Kidney (tissue), 14 donors: ENCODE measurements around the gene SLC9A6. TPM values are rescaled to one million over a fixed set of nuclear protein-coding genes. Genes with fewer than 3 reads are reported as not detected.

Experiments used
- DNase-seq, 5 donors: peaks; one replicate each; pipeline ENCODE4 v3.0.0-alpha.2; 2013 to 2020
- FAIRE-seq: peaks from 2 replicates; lab custom pipeline; 2012; peaks lifted over from hg19 to GRCh38; lab: Jason Lieb, UNC
- H3K27ac ChIP-seq, 2 donors: one replicate each; pipeline ENCODE4 v1.7.0; 2013; ENCODE audit warnings: low read depth in 2 of 2, low read length in 2 of 2, inconsistent platforms in 1 of 2
- H3K27me3 ChIP-seq: one replicate; pipeline ENCODE4 v1.7.1; 2013; ENCODE audit warnings: low read length, inconsistent platforms; ENCODE audit not compliant: control insufficient read depth, insufficient read depth
- H3K36me3 ChIP-seq, 3 donors: one replicate each; pipeline versions ENCODE4 v1.7.0 to v1.7.1; 2013; ENCODE audit warnings: low read length in 3 of 3, control low read depth in 1 of 3, inconsistent platforms in 1 of 3; ENCODE audit not compliant: insufficient read depth in 3 of 3, control insufficient read depth in 2 of 3
- H3K4me1 ChIP-seq, 3 donors: one replicate each; pipeline versions ENCODE4 v1.7.0 to v1.7.1; 2013; ENCODE audit warnings: low read length in 3 of 3, inconsistent platforms in 1 of 3, low read depth in 1 of 3; ENCODE audit not compliant: control insufficient read depth in 2 of 3, insufficient read depth in 2 of 3
- H3K4me3 ChIP-seq, 3 donors: one replicate each; pipeline versions ENCODE4 v1.7.0 to v1.8.1; 2013; ENCODE audit warnings: low read length in 3 of 3, control low read depth in 1 of 3, inconsistent platforms in 1 of 3
- H3K9ac ChIP-seq, 3 donors: one replicate each; pipeline versions ENCODE4 v1.7.0 to v1.7.1; 2013; ENCODE audit warnings: low read length in 3 of 3, control low read depth in 1 of 3, inconsistent platforms in 1 of 3
- H3K9me3 ChIP-seq, 3 donors: one replicate each; pipeline versions ENCODE4 v1.7.0 to v1.7.1; 2013; ENCODE audit warnings: low read length in 3 of 3, control low read depth in 1 of 3, inconsistent platforms in 1 of 3; ENCODE audit not compliant: control insufficient read depth in 2 of 3, insufficient read depth in 1 of 3
- intact Hi-C: fragments of 100-400 bp; cut with DNase I; formaldehyde crosslinking; loops from one replicate; pipeline ENCODE4 v1.11.1; 2022
- polyA plus RNA-seq: library from polyadenylated mRNA; stranded (reverse); fragments of 350-450 nt; fragmentation: Illumina TruSeq; extraction: RNeasy Lipid Tissue Mini Kit (QIAGEN cat#74804); gene quantifications from one replicate; pipeline ENCODE4 v1.2.3, GENCODE V29; 2014; ENCODE audit warnings: low read depth, low replicate concordance; ENCODE audit not compliant: insufficient read depth
- total RNA-seq: library from RNA; stranded (reverse); fragmentation: NEBNext Ultra II Directional; extraction: Animal tissue kit (Norgen Biotek cat#: 25700); gene quantifications from one replicate; pipeline ENCODE4 v1.2.1, GENCODE V29; 2021
- TF ChIP-seq, protein P1 (sequence below): IDR thresholded peaks from 3 replicates; pipeline ENCODE4 v1.5.1; 2012; ENCODE audit warnings: mild to moderate bottlenecking, moderate library complexity, borderline replicate concordance; ENCODE audit not compliant: insufficient read depth; ENCODE audit errors: extremely low read depth
- donor health status: control.
- donor health status: control.
- donor health status: control.
- donor health status: control.
- donor health status: control.
- donor health status: DM: yes; HTN: yes; CAD: no.
- donor health status: Normal renal cell carcinoma (clear cell type).

The SLC9A6 gene
- total and polyA plus RNA-seq, 2 donors from 2014 or later: 7.2 to 14.1 TPM

DNA sequence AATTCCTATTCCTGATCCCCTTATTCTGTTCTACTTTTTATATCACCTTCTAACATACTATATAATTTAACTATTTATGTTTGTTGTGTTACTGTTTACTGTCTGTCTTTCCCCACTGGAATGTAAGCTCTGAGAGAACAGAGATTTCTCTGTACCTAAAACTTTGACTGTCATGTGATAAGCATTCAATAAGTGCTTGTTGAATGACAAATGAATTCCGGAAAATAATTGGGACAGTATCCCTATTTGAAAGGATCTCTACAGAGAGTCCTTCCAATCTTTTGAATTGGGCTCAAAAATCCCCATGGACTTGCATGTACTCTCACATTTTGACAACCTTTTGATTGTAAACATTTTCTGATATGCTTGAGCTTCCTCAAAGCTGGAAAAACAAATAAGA lies 9.8 kb upstream of the SLC9A6 start:
- FAIRE-seq: no peak
- no peak overlapping the region for H3K27ac ChIP-seq
- no peaks in the 10 kb centered on the region for H3K36me3 ChIP-seq
- intact Hi-C loops: no loop called here
- H3K9me3 ChIP-seq: no peaks in the 10 kb centered on the region
- no peak for DNase-seq
- no peak overlapping the region for H3K9ac ChIP-seq
- no peak overlapping the region for H3K4me3 ChIP-seq
- no peaks in the 10 kb centered on the region for H3K27me3 ChIP-seq
- TF ChIP-seq, protein P1, sequence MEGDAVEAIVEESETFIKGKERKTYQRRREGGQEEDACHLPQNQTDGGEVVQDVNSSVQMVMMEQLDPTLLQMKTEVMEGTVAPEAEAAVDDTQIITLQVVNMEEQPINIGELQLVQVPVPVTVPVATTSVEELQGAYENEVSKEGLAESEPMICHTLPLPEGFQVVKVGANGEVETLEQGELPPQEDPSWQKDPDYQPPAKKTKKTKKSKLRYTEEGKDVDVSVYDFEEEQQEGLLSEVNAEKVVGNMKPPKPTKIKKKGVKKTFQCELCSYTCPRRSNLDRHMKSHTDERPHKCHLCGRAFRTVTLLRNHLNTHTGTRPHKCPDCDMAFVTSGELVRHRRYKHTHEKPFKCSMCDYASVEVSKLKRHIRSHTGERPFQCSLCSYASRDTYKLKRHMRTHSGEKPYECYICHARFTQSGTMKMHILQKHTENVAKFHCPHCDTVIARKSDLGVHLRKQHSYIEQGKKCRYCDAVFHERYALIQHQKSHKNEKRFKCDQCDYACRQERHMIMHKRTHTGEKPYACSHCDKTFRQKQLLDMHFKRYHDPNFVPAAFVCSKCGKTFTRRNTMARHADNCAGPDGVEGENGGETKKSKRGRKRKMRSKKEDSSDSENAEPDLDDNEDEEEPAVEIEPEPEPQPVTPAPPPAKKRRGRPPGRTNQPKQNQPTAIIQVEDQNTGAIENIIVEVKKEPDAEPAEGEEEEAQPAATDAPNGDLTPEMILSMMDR: no peak
- H3K4me1 ChIP-seq: peaks cover 0 to 4% (median 0%) of the 10 kb centered on the region in 3 donors

- FAIRE-seq: no peak
- H3K27me3 ChIP-seq: no peaks in the 10 kb centered on the region
Observed at GRCh38 chrX:135977611-135978010, 7.6 kb upstream of the SLC9A6 start.

DNA sequence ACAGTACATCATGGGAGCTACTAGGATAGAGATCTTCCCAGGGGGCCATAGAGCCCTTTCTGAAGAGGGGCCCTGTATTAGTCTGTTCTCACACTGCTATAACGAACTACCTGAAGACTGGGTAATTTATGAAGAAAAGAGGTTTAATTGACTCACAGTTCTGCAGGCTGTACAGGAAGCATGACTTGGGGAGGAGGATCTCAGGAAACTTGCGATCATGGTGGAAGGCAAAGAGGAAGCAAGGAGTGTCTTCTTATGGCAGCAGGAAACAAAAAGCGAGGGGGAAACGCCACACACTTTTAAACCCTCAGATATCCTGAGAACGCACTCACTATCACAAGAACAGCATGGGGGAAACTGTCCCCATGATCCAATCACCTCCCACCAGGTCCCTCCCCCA lies 4.2 kb upstream of the SLC9A6 start:
- H3K9me3 ChIP-seq: no peaks in the 10 kb centered on the region
- FAIRE-seq (no peak), DNase-seq (no peak)
- intact Hi-C loops: no loop called here
- H3K9ac ChIP-seq: no peak overlapping the region
- H3K4me3 ChIP-seq: no peak overlapping the region
- TF ChIP-seq, protein P1: no peak
- H3K4me1 ChIP-seq: peaks cover 0 to 2% (median 0%) of the 10 kb centered on the region in 3 donors
- no peaks in the 10 kb centered on the region for H3K27me3 ChIP-seq
- no peaks in the 10 kb centered on the region for H3K36me3 ChIP-seq
- no peak overlapping the region for H3K27ac ChIP-seq

More at GRCh38 chrX:135977611-135978010, 7.6 kb upstream of the SLC9A6 start:
- Histone ChIP-seq H3K9ac (no peak overlapping the region), H3K27ac (no peak overlapping the region), H3K4me1 (peaks cover 0 to 2% (median 0%) of the 10 kb centered on the region in 3 donors), H3K9me3 (no peaks in the 10 kb centered on the region), H3K4me3 (no peak overlapping the region), H3K36me3 (no peaks in the 10 kb centered on the region)
- DNase-seq: no peak
- intact Hi-C loops: no loop called here
- TF ChIP-seq, protein P1: no peak

- DNase-seq (no peak), FAIRE-seq (no peak)
- no peak overlapping the region for H3K4me3 ChIP-seq
- no peaks in the 10 kb centered on the region for H3K36me3 ChIP-seq
- TF ChIP-seq, protein P1: no peak
- no peak overlapping the region for H3K9ac ChIP-seq
- H3K27me3 ChIP-seq: peaks cover 2% of the 10 kb centered on the region
- H3K27ac ChIP-seq: no peak overlapping the region
- H3K9me3 ChIP-seq: no peaks in the 10 kb centered on the region
- H3K4me1 ChIP-seq: peaks cover 0 to 2% (median 0%) of the 10 kb centered on the region in 3 donors
- intact Hi-C loops: no loop called here
Observed at GRCh38 chrX:135981668-135982067, 3.6 kb upstream of the SLC9A6 start.
